Muscle of back (tissue), 11 donors: ENCODE results near the gene SLC22A5. TPM values are rescaled to one million over a fixed set of nuclear protein-coding genes. Genes with fewer than 3 reads are reported as not detected.
A peak's percentile ranks its signal among the peaks of the same experiment; 100 is the strongest.

Source experiments
- DNase-seq, 3 donors: peaks; one replicate each; pipeline versions ENCODE4 v3.0.0 to v3.0.0-alpha.2; 2013
- polyA plus RNA-seq, 10 donors: library from polyadenylated mRNA; unstranded; fragments of 120-200 nt; gene quantifications; one replicate each; pipeline ENCODE4 v1.2.1, GENCODE V29; 2013; ENCODE audit not compliant: insufficient read length in 10 of 10

The SLC22A5 gene
- polyA plus RNA-seq, 10 donors, result 5.8 to 15.5 (median 8.7) TPM

- no peak for DNase-seq
Measured at GRCh38 chr5:132364319-132364718, 5.2 kb upstream of the SLC22A5 start.

GRCh38 chr5:132365213-132365612 is 4.3 kb upstream of the SLC22A5 start:
- DNase-seq, result no peak

- DNase-seq, result no peak
Measured at GRCh38 chr5:132368186-132368585, 1.3 kb upstream of the SLC22A5 start.

GRCh38 chr5:132369007-132369473 is 470 bp upstream of the SLC22A5 start:
- DNase-seq, result no peak

GRCh38 chr5:132370181-132370970 is 866 bp downstream of the SLC22A5 start:
- no peak for DNase-seq

- no peak for DNase-seq
Measured at GRCh38 chr5:132370971-132371602, 1.6 kb downstream of the SLC22A5 start.

GRCh38 chr5:132371603-132371994 is 2.1 kb downstream of the SLC22A5 start:
- no peak for DNase-seq

GRCh38 chr5:132372127-132372526 is 2.6 kb downstream of the SLC22A5 start:
- DNase-seq, result no peak

GRCh38 chr5:132372542-132372941 is 3.0 kb downstream of the SLC22A5 start:
- DNase-seq, result no peak

- DNase-seq, result no peak
Measured at GRCh38 chr5:132375957-132376356, 6.4 kb downstream of the SLC22A5 start.

- peak in 2 of 3 donors; percentile 62 to 65 for DNase-seq
Measured at GRCh38 chr5:132376694-132377641, 7.5 kb downstream of the SLC22A5 start.

- no peak for DNase-seq
Measured at GRCh38 chr5:132377738-132378137, 8.2 kb downstream of the SLC22A5 start.

- no peak for DNase-seq
Measured at GRCh38 chr5:132378580-132378979, 9.1 kb downstream of the SLC22A5 start.

GRCh38 chr5:132380047-132380446 is 10.5 kb downstream of the SLC22A5 start:
- no peak for DNase-seq

- no peak for DNase-seq
Measured at GRCh38 chr5:132380741-132381140, 11.2 kb downstream of the SLC22A5 start.

- DNase-seq, result no peak
Measured at GRCh38 chr5:132381614-132382013, 12.1 kb downstream of the SLC22A5 start.

GRCh38 chr5:132383261-132383660 is 13.8 kb downstream of the SLC22A5 start:
- no peak for DNase-seq

- DNase-seq, result no peak
Measured at GRCh38 chr5:132383984-132384383, 14.5 kb downstream of the SLC22A5 start.

- no peak for DNase-seq
Measured at GRCh38 chr5:132384506-132385050, 15.1 kb downstream of the SLC22A5 start.

GRCh38 chr5:132385326-132386105 is 16.0 kb downstream of the SLC22A5 start:
- DNase-seq, result peak in 2 of 3 donors; percentile 63 to 82
